PC-9 (cell line): ENCODE results near the gene CRB3.

ENCODE experiments used
- EZH2 ChIP-seq: fragments of 200-600 bp; sonication (generic); IDR thresholded peaks from 2 replicates; pipeline ENCODE4 v1.8.0; 2017; ENCODE audit warnings: antibody characterized with exemption, low read depth
- TF ChIP-seq, protein P1 (sequence below): fragments of 200-600 bp; sonication (generic); conservative IDR thresholded peaks from 2 replicates; pipeline ENCODE4 v1.6.1; 2017; ENCODE audit warnings: mixed run types, antibody characterized with exemption, mild to moderate bottlenecking, moderate library complexity

GRCh38 chr19:6480848-6481415 lies 16.9 kb downstream of the CRB3 start:
- TF ChIP-seq, protein P1, sequence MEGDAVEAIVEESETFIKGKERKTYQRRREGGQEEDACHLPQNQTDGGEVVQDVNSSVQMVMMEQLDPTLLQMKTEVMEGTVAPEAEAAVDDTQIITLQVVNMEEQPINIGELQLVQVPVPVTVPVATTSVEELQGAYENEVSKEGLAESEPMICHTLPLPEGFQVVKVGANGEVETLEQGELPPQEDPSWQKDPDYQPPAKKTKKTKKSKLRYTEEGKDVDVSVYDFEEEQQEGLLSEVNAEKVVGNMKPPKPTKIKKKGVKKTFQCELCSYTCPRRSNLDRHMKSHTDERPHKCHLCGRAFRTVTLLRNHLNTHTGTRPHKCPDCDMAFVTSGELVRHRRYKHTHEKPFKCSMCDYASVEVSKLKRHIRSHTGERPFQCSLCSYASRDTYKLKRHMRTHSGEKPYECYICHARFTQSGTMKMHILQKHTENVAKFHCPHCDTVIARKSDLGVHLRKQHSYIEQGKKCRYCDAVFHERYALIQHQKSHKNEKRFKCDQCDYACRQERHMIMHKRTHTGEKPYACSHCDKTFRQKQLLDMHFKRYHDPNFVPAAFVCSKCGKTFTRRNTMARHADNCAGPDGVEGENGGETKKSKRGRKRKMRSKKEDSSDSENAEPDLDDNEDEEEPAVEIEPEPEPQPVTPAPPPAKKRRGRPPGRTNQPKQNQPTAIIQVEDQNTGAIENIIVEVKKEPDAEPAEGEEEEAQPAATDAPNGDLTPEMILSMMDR, result no peak
- no peak for TF ChIP-seq EZH2
